ENCODE measurements around the gene SERINC5.

DNA sequence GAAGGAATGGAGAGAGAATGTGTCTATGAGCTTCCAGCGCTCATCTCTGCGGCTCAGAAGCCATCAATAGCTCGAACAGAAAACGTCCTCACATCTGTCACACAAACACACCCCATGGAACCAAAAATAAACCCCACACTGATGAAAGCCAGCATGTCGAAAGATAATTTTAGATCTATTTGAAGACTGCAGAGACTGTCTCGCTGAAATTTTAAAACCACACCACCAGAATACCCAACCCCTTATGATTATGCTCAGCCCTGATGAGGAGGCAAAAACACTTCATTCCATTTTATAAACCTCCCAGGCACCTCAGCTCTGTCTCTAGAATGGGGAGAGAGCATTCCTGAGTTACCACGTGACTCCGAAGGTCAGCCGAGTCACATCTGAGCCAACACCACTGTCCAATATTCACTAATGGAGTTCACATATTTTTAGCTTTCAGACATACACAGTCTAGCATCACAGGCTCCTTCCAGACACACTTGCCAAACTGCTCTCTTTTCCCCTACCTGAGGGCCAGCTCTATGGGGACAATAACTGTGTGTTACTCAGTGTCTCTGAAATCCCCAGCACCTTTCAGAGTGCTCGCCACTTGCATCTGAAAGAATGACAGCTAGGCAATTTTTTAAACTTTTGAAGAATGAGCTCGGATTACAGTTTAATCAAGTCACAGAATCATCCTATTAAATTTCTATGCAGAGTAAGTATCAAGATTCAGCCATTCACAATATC, 63.2 kb downstream of the SERINC5 start:
- TF ChIP-seq, protein P1, sequence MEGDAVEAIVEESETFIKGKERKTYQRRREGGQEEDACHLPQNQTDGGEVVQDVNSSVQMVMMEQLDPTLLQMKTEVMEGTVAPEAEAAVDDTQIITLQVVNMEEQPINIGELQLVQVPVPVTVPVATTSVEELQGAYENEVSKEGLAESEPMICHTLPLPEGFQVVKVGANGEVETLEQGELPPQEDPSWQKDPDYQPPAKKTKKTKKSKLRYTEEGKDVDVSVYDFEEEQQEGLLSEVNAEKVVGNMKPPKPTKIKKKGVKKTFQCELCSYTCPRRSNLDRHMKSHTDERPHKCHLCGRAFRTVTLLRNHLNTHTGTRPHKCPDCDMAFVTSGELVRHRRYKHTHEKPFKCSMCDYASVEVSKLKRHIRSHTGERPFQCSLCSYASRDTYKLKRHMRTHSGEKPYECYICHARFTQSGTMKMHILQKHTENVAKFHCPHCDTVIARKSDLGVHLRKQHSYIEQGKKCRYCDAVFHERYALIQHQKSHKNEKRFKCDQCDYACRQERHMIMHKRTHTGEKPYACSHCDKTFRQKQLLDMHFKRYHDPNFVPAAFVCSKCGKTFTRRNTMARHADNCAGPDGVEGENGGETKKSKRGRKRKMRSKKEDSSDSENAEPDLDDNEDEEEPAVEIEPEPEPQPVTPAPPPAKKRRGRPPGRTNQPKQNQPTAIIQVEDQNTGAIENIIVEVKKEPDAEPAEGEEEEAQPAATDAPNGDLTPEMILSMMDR (IDR thresholded peaks at IDR 0.05) = no peak
- no peak for TF ChIP-seq POLR2A (IDR thresholded peaks at IDR 0.05)

Data from testis (tissue), 2 donors.